Ishikawa (cell line): Measurements from ENCODE around the gene CHRNA5.

Experiments used
- CEBPB ChIP-seq: IDR thresholded peaks from 2 replicates; pipeline ENCODE4 v1.6.1; 2012
- EGR1 ChIP-seq: IDR thresholded peaks from 2 replicates; pipeline ENCODE4 v1.6.1; 2012
- NFIC ChIP-seq: IDR thresholded peaks from 2 replicates; pipeline ENCODE4 v1.6.1; 2012
- RAD21 ChIP-seq: IDR thresholded peaks from 2 replicates; pipeline ENCODE4 v1.6.1; 2012; ENCODE audit warnings: low read depth
- TAF1 ChIP-seq: IDR thresholded peaks from 2 replicates; pipeline ENCODE4 v1.6.1; 2012; ENCODE audit warnings: low read depth, mild to moderate bottlenecking
- YY1 ChIP-seq: IDR thresholded peaks from 2 replicates; pipeline ENCODE4 v1.6.1; 2012; ENCODE audit warnings: low read depth
- TF ChIP-seq, protein P1 (sequence below): IDR thresholded peaks from 2 replicates; pipeline ENCODE4 v1.6.1; 2012; ENCODE audit warnings: low read depth, mild to moderate bottlenecking
- TF ChIP-seq, protein P2 (sequence below): IDR thresholded peaks from 2 replicates; pipeline ENCODE4 v1.6.1; 2012

DNA sequence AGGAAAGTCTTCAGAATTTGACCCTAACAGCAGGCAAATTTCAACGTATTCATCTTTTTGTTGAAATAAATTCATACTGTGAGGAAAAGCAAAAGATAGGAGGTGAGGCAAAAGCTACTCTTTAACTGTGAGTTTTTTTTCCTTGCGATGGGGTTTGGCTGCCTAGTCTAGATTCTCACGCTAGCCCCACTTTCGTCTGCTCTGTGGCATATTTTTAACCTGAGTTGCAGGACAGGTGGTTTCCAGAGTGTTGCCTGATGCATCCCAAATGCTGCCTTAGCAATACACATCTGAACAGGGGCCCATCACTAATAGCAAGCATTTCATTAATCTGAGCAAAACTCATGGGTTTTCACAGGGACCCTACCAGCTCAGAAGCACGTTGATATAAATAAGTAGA, 13.4 kb upstream of the CHRNA5 start:
- no peak for TF ChIP-seq YY1
- TF ChIP-seq NFIC, result no peak
- no peak for TF ChIP-seq RAD21
- TF ChIP-seq TAF1, result no peak
- TF ChIP-seq, protein P1, sequence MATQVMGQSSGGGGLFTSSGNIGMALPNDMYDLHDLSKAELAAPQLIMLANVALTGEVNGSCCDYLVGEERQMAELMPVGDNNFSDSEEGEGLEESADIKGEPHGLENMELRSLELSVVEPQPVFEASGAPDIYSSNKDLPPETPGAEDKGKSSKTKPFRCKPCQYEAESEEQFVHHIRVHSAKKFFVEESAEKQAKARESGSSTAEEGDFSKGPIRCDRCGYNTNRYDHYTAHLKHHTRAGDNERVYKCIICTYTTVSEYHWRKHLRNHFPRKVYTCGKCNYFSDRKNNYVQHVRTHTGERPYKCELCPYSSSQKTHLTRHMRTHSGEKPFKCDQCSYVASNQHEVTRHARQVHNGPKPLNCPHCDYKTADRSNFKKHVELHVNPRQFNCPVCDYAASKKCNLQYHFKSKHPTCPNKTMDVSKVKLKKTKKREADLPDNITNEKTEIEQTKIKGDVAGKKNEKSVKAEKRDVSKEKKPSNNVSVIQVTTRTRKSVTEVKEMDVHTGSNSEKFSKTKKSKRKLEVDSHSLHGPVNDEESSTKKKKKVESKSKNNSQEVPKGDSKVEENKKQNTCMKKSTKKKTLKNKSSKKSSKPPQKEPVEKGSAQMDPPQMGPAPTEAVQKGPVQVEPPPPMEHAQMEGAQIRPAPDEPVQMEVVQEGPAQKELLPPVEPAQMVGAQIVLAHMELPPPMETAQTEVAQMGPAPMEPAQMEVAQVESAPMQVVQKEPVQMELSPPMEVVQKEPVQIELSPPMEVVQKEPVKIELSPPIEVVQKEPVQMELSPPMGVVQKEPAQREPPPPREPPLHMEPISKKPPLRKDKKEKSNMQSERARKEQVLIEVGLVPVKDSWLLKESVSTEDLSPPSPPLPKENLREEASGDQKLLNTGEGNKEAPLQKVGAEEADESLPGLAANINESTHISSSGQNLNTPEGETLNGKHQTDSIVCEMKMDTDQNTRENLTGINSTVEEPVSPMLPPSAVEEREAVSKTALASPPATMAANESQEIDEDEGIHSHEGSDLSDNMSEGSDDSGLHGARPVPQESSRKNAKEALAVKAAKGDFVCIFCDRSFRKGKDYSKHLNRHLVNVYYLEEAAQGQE, result no peak
- TF ChIP-seq EGR1, result no peak
- TF ChIP-seq, protein P2, sequence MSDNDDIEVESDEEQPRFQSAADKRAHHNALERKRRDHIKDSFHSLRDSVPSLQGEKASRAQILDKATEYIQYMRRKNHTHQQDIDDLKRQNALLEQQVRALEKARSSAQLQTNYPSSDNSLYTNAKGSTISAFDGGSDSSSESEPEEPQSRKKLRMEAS, result no peak
- TF ChIP-seq CEBPB, result no peak
